GM12878 (cell line): Measurements from ENCODE around the gene CNPY2.

Source experiments
- CBX5 ChIP-seq: sonication (generic); IDR thresholded peaks from 2 replicates; pipeline ENCODE4 v1.6.1; 2016; ENCODE audit warnings: low read depth, moderate library complexity, mild to moderate bottlenecking, inconsistent platforms
- CEBPB ChIP-seq, 2 experiments: fragments of 150-350 bp in 1 of 2; IDR thresholded peaks; 2 replicates each; pipeline ENCODE4 v1.6.1; 2012 to 2014; ENCODE audit warnings: low read depth in 2 of 2, low read length in 2 of 2, borderline replicate concordance in 1 of 2, inconsistent platforms in 1 of 2
- CREB1 ChIP-seq: IDR thresholded peaks from 2 replicates; pipeline ENCODE4 v1.6.1; 2012; ENCODE audit warnings: low read depth, mild to moderate bottlenecking, inconsistent platforms
- DPF2 ChIP-seq: fragments of 450-650 bp; IDR thresholded peaks from 2 replicates; pipeline ENCODE4 v1.6.1; 2017; ENCODE audit warnings: mild to moderate bottlenecking
- ETV6 ChIP-seq, 2 experiments: fragments of 450-650 bp in 1 of 2; IDR thresholded peaks in 1 of 2; conservative IDR thresholded peaks in 1 of 2; 2 replicates each; pipeline ENCODE4 v1.6.1; 2014; ENCODE audit warnings: antibody characterized with exemption in 1 of 2, borderline replicate concordance in 1 of 2, low read depth in 1 of 2, mild to moderate bottlenecking in 1 of 2, moderate library complexity in 1 of 2
- HDAC6 ChIP-seq: fragments of 200-600 bp; sonication (generic); IDR thresholded peaks from one replicate; pipeline ENCODE4 v1.8.0; 2017; ENCODE audit warnings: antibody characterized with exemption; ENCODE audit not compliant: unreplicated experiment
- IRF4 ChIP-seq: IDR thresholded peaks from 2 replicates; pipeline ENCODE4 v1.6.1; 2011; ENCODE audit warnings: low read depth, low read length
- NRF1 ChIP-seq: conservative IDR thresholded peaks from 2 replicates; pipeline ENCODE4 v1.6.1; 2011; ENCODE audit warnings: mild to moderate bottlenecking, low read depth, low read length, improper control_type of control experiment
- POLR2A ChIP-seq: IDR thresholded peaks from 2 replicates; pipeline ENCODE4 v1.6.1; 2011; ENCODE audit warnings: low read depth, mild to moderate bottlenecking, low read length
- POLR2AphosphoS5 ChIP-seq: IDR thresholded peaks from 2 replicates; pipeline ENCODE4 v1.6.1; 2011; ENCODE audit warnings: mild to moderate bottlenecking, low read length, inconsistent platforms
- SRF ChIP-seq, 2 experiments: IDR thresholded peaks; 2 replicates each; pipeline ENCODE4 v1.6.1; 2011; ENCODE audit warnings: low read depth in 2 of 2, low read length in 2 of 2, mild to moderate bottlenecking in 1 of 2, moderate library complexity in 1 of 2
- ZNF384 ChIP-seq: IDR thresholded peaks from 2 replicates; pipeline ENCODE4 v1.6.1; 2012; ENCODE audit warnings: low read depth, mild to moderate bottlenecking, low read length, improper control_type of control experiment, borderline replicate concordance
- TF ChIP-seq, protein P1 (sequence below): IDR thresholded peaks from 2 replicates; pipeline ENCODE4 v1.6.1; 2012; ENCODE audit warnings: mild to moderate bottlenecking, low read depth, low read length
- TF ChIP-seq, protein P2 (sequence below), 3 experiments: IDR thresholded peaks in 2 of 3; conservative IDR thresholded peaks in 1 of 3; 2 replicates each; pipeline ENCODE4 v1.5.1; 2011; ENCODE audit warnings: low read depth in 3 of 3, low read length in 3 of 3, mild to moderate bottlenecking in 3 of 3, control low read depth in 2 of 3, moderate library complexity in 2 of 3, inconsistent platforms in 1 of 3, mixed read lengths in 1 of 3; ENCODE audit not compliant: control insufficient read depth in 2 of 3, insufficient read depth in 1 of 3; ENCODE audit errors: extremely low read depth in 1 of 3

DNA sequence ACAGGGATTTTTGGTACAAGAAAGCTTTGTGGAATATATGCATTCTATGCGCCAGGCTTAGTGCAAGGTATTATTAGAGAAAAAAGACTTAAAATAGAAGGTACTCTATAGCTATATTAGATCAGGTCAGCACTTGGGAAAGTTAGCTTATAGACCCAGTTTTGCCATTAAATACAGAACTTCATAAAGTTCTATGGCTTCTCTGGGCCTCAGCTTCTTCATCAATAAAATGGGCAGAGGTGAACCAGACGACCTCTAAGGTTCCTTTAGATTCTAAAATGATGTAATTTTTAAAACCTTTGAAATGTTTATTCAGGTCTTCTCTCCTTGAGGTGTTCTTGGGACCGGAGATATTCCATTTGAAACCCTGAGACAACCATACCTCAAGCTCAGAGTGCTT is 7.1 kb downstream of the CNPY2 start:
- TF ChIP-seq POLR2AphosphoS5 (no peak), SRF (IDR thresholded peaks at IDR 0.05; ENCODE audit: low read depth in 2 of 2, low read length in 2 of 2) (no peak), HDAC6 (no peak), CREB1 (no peak), POLR2A (no peak), IRF4 (no peak), NRF1 (no peak), ETV6 (conservative IDR thresholded peaks at IDR 0.05 in 1 of 2, IDR thresholded peaks at IDR 0.05 in 1 of 2; ENCODE audit: borderline replicate concordance in 1 of 2, low read depth in 1 of 2) (no peak), CEBPB (IDR thresholded peaks at IDR 0.05; ENCODE audit: borderline replicate concordance in 1 of 2, low read depth in 2 of 2, low read length in 2 of 2) (no peak), CBX5 (no peak), DPF2 (no peak), ZNF384 (no peak)
- TF ChIP-seq, protein P1, sequence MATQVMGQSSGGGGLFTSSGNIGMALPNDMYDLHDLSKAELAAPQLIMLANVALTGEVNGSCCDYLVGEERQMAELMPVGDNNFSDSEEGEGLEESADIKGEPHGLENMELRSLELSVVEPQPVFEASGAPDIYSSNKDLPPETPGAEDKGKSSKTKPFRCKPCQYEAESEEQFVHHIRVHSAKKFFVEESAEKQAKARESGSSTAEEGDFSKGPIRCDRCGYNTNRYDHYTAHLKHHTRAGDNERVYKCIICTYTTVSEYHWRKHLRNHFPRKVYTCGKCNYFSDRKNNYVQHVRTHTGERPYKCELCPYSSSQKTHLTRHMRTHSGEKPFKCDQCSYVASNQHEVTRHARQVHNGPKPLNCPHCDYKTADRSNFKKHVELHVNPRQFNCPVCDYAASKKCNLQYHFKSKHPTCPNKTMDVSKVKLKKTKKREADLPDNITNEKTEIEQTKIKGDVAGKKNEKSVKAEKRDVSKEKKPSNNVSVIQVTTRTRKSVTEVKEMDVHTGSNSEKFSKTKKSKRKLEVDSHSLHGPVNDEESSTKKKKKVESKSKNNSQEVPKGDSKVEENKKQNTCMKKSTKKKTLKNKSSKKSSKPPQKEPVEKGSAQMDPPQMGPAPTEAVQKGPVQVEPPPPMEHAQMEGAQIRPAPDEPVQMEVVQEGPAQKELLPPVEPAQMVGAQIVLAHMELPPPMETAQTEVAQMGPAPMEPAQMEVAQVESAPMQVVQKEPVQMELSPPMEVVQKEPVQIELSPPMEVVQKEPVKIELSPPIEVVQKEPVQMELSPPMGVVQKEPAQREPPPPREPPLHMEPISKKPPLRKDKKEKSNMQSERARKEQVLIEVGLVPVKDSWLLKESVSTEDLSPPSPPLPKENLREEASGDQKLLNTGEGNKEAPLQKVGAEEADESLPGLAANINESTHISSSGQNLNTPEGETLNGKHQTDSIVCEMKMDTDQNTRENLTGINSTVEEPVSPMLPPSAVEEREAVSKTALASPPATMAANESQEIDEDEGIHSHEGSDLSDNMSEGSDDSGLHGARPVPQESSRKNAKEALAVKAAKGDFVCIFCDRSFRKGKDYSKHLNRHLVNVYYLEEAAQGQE, result no peak
- TF ChIP-seq, protein P2, sequence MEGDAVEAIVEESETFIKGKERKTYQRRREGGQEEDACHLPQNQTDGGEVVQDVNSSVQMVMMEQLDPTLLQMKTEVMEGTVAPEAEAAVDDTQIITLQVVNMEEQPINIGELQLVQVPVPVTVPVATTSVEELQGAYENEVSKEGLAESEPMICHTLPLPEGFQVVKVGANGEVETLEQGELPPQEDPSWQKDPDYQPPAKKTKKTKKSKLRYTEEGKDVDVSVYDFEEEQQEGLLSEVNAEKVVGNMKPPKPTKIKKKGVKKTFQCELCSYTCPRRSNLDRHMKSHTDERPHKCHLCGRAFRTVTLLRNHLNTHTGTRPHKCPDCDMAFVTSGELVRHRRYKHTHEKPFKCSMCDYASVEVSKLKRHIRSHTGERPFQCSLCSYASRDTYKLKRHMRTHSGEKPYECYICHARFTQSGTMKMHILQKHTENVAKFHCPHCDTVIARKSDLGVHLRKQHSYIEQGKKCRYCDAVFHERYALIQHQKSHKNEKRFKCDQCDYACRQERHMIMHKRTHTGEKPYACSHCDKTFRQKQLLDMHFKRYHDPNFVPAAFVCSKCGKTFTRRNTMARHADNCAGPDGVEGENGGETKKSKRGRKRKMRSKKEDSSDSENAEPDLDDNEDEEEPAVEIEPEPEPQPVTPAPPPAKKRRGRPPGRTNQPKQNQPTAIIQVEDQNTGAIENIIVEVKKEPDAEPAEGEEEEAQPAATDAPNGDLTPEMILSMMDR (IDR thresholded peaks at IDR 0.05 in 2 of 3, conservative IDR thresholded peaks at IDR 0.05 in 1 of 3; ENCODE audit: control insufficient read depth in 2 of 3, extremely low read depth in 1 of 3, insufficient read depth in 1 of 3, low read depth in 3 of 3, low read length in 3 of 3), result no peak
